CD8-positive, alpha-beta memory T cell (primary cell): ENCODE data around the gene PLEKHA1. TPM values are rescaled to one million over a fixed set of nuclear protein-coding genes. Genes with fewer than 3 reads are reported as not detected.

ENCODE experiments used
- CTCF ChIA-PET: fragments of 350-600 bp; sonication (Branson Sonifier 250); formaldehyde crosslinking; loops from one replicate; lab custom pipeline; 2021; ENCODE audit warnings: antibody characterized with exemption; lab: Charles Lee
- POLR2A ChIA-PET: fragments of 350-600 bp; sonication (Branson Sonifier 250); formaldehyde crosslinking; loops from one replicate; lab custom pipeline; 2021; ENCODE audit warnings: antibody characterized with exemption; lab: Charles Lee
- DNase-seq, 5 donors: peaks; one replicate each; pipeline versions ENCODE4 v3.0.0 to v3.0.0-alpha.2; 2020 to 2022; ENCODE audit warnings: mixed read lengths in 1 of 5
- H3K27ac ChIP-seq: one replicate; pipeline ENCODE4 v1.7.0; 2013; ENCODE audit warnings: low read depth, mild to moderate bottlenecking, low read length, moderate library complexity
- H3K27me3 ChIP-seq: 2 replicates; pipeline ENCODE4 v1.7.0; 2013; ENCODE audit warnings: low read length, mild to moderate bottlenecking; ENCODE audit not compliant: insufficient read depth, poor library complexity, severe bottlenecking
- H3K36me3 ChIP-seq: 2 replicates; pipeline ENCODE4 v1.7.0; 2013; ENCODE audit warnings: mild to moderate bottlenecking, low read length, moderate library complexity; ENCODE audit not compliant: insufficient read depth
- H3K4me1 ChIP-seq: 2 replicates; pipeline ENCODE4 v1.7.0; 2013; ENCODE audit warnings: mild to moderate bottlenecking, low read length, moderate library complexity; ENCODE audit not compliant: insufficient read depth
- H3K4me3 ChIP-seq: 2 replicates; pipeline ENCODE4 v1.7.0; 2013; ENCODE audit warnings: mild to moderate bottlenecking, low read length
- H3K9me3 ChIP-seq: 2 replicates; pipeline ENCODE4 v1.7.0; 2013; ENCODE audit warnings: mild to moderate bottlenecking, low read length
- H3K27ac Mint-ChIP-seq, 8 donors: one replicate each; pipeline ENCODE4 v1.8.0; 2020 to 2021; ENCODE audit warnings: mixed read lengths in 8 of 8, mild to moderate bottlenecking in 6 of 8, inconsistent platforms in 3 of 8, moderate library complexity in 3 of 8
- H3K27me3 Mint-ChIP-seq, 2 donors: one replicate each; pipeline ENCODE4 v1.8.0; 2020 to 2021; ENCODE audit warnings: mixed read lengths in 2 of 2, mild to moderate bottlenecking in 1 of 2, moderate library complexity in 1 of 2
- H3K36me3 Mint-ChIP-seq, 3 donors: one replicate each; pipeline ENCODE4 v1.8.0; 2020 to 2021; ENCODE audit warnings: mixed read lengths in 3 of 3, inconsistent platforms in 1 of 3, mild to moderate bottlenecking in 1 of 3
- H3K4me1 Mint-ChIP-seq, 3 donors: one replicate each; pipeline ENCODE4 v1.8.0; 2020 to 2021; ENCODE audit warnings: mixed read lengths in 3 of 3, inconsistent platforms in 1 of 3, mild to moderate bottlenecking in 1 of 3
- H3K4me3 Mint-ChIP-seq, 7 donors: one replicate each; pipeline ENCODE4 v1.8.0; 2020 to 2021; ENCODE audit warnings: mixed read lengths in 7 of 7, mild to moderate bottlenecking in 6 of 7, moderate library complexity in 4 of 7, inconsistent platforms in 2 of 7
- H3K9me3 Mint-ChIP-seq, 5 donors: one replicate each; pipeline ENCODE4 v1.8.0; 2020 to 2022; ENCODE audit warnings: mixed read lengths in 5 of 5, mild to moderate bottlenecking in 3 of 5, moderate library complexity in 2 of 5, inconsistent platforms in 1 of 5
- polyA plus RNA-seq: library from polyadenylated mRNA; unstranded; fragments of 300-500 nt; fragmentation: Illumina TruSeq; gene quantifications from one replicate; pipeline ENCODE4 v1.2.3, GENCODE V29; 2021
- total RNA-seq, 2 experiments: library from RNA; stranded (reverse); gene quantifications; one replicate each; pipeline ENCODE4 v1.2.3, GENCODE V29; 2021

PLEKHA1 gene
- total and polyA plus RNA-seq, 3 experiments from 2014 or later, result 14.5 to 101 (median 16.8) TPM

DNA sequence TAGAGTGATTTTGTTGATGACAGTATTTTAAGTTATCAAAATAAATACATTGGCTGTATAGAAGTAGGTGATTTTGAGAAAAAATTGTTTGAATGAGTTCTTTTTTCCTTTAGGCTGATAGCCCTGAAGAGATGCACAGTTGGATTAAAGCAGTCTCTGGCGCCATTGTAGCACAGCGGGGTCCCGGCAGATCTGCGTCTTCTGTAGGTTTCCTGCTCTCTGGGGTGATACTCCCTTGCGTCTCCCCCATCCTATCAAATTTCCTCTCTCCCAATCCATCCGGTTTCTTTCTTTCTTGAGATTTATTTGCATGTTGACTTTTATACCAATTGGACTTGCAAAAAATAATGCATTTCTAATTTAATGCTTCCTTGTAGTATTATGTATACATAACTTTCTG lies 52.3 kb downstream of the PLEKHA1 start:
- Mint-ChIP-seq H3K4me1 (peaks cover 42 to 51% (median 48%) of the 10 kb centered on the region in 3 donors), H3K9me3 (no peaks in the 10 kb centered on the region), H3K27me3 (no peaks in the 10 kb centered on the region), H3K4me3 (peak overlapping the region in 1 of 7 donors; percentile 0), H3K27ac (peak overlapping the region in 7 of 8 donors; percentile 39 to 67 (median 58)), H3K36me3 (peaks cover 11 to 59% (median 24%) of the 10 kb centered on the region in 3 donors)
- Histone ChIP-seq H3K27ac (no peak overlapping the region), H3K4me1 (peaks cover 34% of the 10 kb centered on the region), H3K4me3 (no peak overlapping the region), H3K9me3 (no peaks in the 10 kb centered on the region), H3K27me3 (no peaks in the 10 kb centered on the region), H3K36me3 (no peaks in the 10 kb centered on the region)
- no peak for DNase-seq
- CTCF ChIA-PET, result interaction anchor here (1.0 kb wide), 1 partner anchor 84 kb away, joined by 4 read pairs; no protein-coding TSS in a partner anchor
- POLR2A ChIA-PET, result no interaction called here

DNA sequence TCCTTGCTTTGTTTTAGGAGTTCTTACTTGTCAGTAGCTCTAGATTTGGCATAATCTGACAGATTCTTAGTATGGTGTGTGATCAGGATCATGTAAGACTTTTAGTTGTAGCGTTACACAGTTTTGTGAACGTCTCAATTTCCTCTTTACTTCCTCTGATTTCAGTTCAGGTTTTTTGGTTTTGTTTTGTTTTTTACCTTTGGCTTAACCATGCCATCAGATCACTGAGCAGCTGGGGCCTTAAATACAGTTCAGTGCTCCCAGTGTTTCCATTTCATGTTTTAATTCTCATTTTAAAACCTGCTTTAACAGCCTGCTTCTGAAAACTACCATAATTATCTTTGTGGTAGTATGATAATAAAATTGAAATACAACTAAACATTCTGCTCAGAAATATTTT lies 52.8 kb downstream of the PLEKHA1 start:
- H3K4me1 ChIP-seq, result peaks cover 30% of the 10 kb centered on the region
- Mint-ChIP-seq H3K9me3 (no peaks in the 10 kb centered on the region), H3K4me3 (peak overlapping the region in 1 of 7 donors; percentile 0), H3K4me1 (peaks cover 38 to 47% (median 43%) of the 10 kb centered on the region in 3 donors), H3K36me3 (peaks cover 11 to 61% (median 26%) of the 10 kb centered on the region in 3 donors), H3K27ac (peak overlapping the region; percentile 11 to 67 (median 54)), H3K27me3 (no peaks in the 10 kb centered on the region)
- no peaks in the 10 kb centered on the region for H3K9me3 ChIP-seq
- no peak for DNase-seq
- ChIA-PET POLR2A (no interaction called here), CTCF (interaction anchor here (1.0 kb wide), 1 partner anchor 84 kb away, joined by 4 read pairs; no protein-coding TSS in a partner anchor)
- H3K27me3 ChIP-seq, result no peaks in the 10 kb centered on the region
- H3K4me3 ChIP-seq, result no peak overlapping the region
- H3K36me3 ChIP-seq, result no peaks in the 10 kb centered on the region
- no peak overlapping the region for H3K27ac ChIP-seq

DNA sequence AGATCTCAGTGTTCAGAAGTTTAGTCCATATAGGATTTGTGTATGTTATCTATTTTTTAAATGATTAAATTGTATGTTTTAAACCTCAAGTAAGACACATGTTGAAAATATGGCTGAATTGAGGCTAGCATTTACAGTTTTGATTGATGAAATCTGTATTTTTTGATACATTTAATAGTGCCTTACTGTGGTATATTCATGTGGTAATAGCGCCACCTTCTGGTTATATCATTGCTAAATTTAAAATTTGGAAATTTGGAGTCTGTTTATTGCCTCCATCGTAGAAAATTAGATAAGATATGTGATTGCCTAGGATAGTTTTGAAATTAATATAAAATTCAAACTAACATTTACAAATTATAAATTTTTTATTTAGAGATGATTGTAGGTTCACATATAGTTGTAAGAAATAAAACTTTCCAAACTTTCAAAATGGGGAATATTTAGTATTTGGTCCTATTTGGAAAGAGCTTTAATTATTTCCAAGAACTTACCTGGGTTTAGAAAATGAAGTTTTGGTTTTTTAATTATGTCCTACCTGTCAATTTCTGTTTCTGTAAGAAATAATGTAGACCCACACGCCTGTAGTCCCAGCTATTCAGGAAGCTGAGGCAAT lies 60.8 kb downstream of the PLEKHA1 start:
- Mint-ChIP-seq H3K36me3 (peaks cover 5 to 35% (median 16%) of the 10 kb centered on the region in 3 donors), H3K9me3 (peaks cover 0 to 3% (median 2%) of the 10 kb centered on the region in 5 donors), H3K27me3 (peaks cover 0 to 1% of the 10 kb centered on the region in 2 donors), H3K27ac (peak overlapping the region in 3 of 8 donors; percentile 54 to 74 (median 61)), H3K4me1 (peaks cover 7 to 8% (median 8%) of the 10 kb centered on the region in 3 donors), H3K4me3 (no peak overlapping the region)
- no peaks in the 10 kb centered on the region for H3K4me1 ChIP-seq
- ChIA-PET POLR2A (no interaction called here), CTCF (interaction anchor here (0.7 to 4.7 kb wide), 21 partner anchors 11 to 167 kb away, joined by 3 to 85 read pairs (median 4); partner anchors contain the start of gene PLEKHA1)
- peak in 2 of 5 donors; percentile 44 to 49 for DNase-seq
- H3K4me3 ChIP-seq, result no peak overlapping the region
- H3K27me3 ChIP-seq, result no peaks in the 10 kb centered on the region
- H3K36me3 ChIP-seq, result no peaks in the 10 kb centered on the region
- no peak overlapping the region for H3K27ac ChIP-seq
- H3K9me3 ChIP-seq, result no peaks in the 10 kb centered on the region

DNA sequence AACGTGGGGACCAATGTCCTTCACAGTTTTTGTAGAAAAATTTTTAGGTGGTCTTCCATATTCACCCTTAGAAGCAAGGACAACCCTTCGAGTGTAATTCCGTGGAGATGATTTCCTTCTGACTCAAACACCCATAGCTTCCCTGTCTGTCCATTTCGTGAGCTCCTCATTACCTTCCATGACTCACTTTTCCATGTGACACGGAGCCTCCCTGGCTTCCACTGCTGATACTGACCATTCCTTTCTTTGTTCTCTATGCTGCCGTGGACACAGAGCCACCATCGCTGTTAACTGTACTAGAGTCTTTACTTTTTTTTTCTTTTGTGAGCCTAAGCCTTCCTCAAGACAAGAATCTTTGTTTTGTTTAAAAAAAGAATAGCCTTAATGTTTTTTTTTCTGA lies 67.5 kb downstream of the PLEKHA1 start:
- ChIA-PET POLR2A (no interaction called here), CTCF (interaction anchor here (2.4 kb wide), 1 partner anchor 99 kb away, joined by 10 read pairs; no protein-coding TSS in a partner anchor)
- H3K9me3 ChIP-seq, result no peaks in the 10 kb centered on the region

DNA sequence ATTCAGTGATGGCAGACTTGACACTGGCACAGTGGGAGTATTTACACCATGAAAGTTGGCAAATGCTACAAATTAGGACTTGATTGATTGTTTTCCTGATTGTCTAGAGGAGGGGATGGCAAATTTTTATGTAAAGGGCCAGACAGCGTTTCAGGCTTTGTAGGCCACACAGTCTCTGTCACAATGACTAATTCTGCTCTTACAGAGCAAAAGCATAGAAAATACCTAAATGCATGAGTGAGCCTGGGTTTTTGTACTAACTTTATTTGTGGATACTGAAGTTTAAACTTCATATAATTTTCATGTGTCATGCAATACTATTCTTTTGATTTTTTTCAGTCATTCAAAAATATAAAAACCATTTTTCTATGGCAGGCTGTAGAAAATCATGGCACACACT lies 71.0 kb downstream of the PLEKHA1 start:
- H3K9me3 ChIP-seq, result no peaks in the 10 kb centered on the region
- Mint-ChIP-seq H3K9me3 (peaks cover 0 to 1% (median under 1%) of the 10 kb centered on the region in 5 donors), H3K36me3 (no peaks in the 10 kb centered on the region), H3K4me3 (no peak overlapping the region), H3K27ac (no peak overlapping the region), H3K4me1 (no peaks in the 10 kb centered on the region), H3K27me3 (peaks cover 11 to 19% of the 10 kb centered on the region in 2 donors)
- no peak overlapping the region for H3K4me3 ChIP-seq
- no peaks in the 10 kb centered on the region for H3K27me3 ChIP-seq
- no peak for DNase-seq
- POLR2A ChIA-PET, result no interaction called here
- no peaks in the 10 kb centered on the region for H3K4me1 ChIP-seq
- CTCF ChIA-PET, result interaction anchor here (0.9 kb wide), 1 partner anchor 13 kb away, joined by 3 read pairs; no protein-coding TSS in a partner anchor
- no peak overlapping the region for H3K27ac ChIP-seq
- H3K36me3 ChIP-seq, result no peaks in the 10 kb centered on the region

More for the DNA sequence above, 67.5 kb downstream of the PLEKHA1 start:
- H3K4me1 ChIP-seq, result no peaks in the 10 kb centered on the region
- Mint-ChIP-seq H3K27ac (peak overlapping the region in 1 of 8 donors; percentile 18), H3K4me1 (no peaks in the 10 kb centered on the region), H3K27me3 (peaks cover 1 to 3% of the 10 kb centered on the region in 2 donors), H3K4me3 (no peak overlapping the region), H3K9me3 (peaks cover 0 to 5% (median 4%) of the 10 kb centered on the region in 5 donors), H3K36me3 (peaks cover 3 to 7% (median 5%) of the 10 kb centered on the region in 3 donors)
- H3K27ac ChIP-seq, result no peak overlapping the region
- no peak overlapping the region for H3K4me3 ChIP-seq
- H3K27me3 ChIP-seq, result no peaks in the 10 kb centered on the region
- no peaks in the 10 kb centered on the region for H3K36me3 ChIP-seq
- no peak for DNase-seq

DNA sequence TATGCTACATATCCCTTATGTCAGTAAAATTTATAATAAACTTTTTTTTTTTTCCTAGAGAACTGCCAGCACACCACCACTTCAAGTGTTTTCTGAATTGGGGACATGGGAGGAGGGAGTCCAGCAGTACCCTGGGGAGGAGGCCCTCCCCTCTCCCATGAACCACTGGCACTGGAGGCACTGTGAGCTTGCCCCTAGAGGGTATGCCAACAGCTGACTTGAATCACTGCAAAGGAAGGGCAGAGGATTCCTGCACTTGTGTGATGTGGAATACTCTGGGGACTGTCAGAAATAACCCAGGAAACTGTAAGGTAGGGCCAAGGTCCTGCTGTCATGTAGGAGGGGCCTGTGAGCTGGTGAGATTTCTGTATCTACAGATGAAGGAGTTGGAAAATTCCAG lies 71.4 kb downstream of the PLEKHA1 start:
- Histone ChIP-seq H3K27me3 (no peaks in the 10 kb centered on the region), H3K9me3 (no peaks in the 10 kb centered on the region), H3K27ac (no peak overlapping the region), H3K4me3 (no peak overlapping the region), H3K36me3 (no peaks in the 10 kb centered on the region), H3K4me1 (no peaks in the 10 kb centered on the region)
- CTCF ChIA-PET, result interaction anchor here (0.9 kb wide), 1 partner anchor 13 kb away, joined by 3 read pairs; no protein-coding TSS in a partner anchor
- Mint-ChIP-seq H3K27ac (peak overlapping the region in 1 of 8 donors; percentile 14), H3K27me3 (peaks cover 15 to 24% of the 10 kb centered on the region in 2 donors), H3K4me3 (no peak overlapping the region), H3K4me1 (no peaks in the 10 kb centered on the region), H3K36me3 (no peaks in the 10 kb centered on the region), H3K9me3 (no peaks in the 10 kb centered on the region)
- POLR2A ChIA-PET, result no interaction called here
- no peak for DNase-seq

DNA sequence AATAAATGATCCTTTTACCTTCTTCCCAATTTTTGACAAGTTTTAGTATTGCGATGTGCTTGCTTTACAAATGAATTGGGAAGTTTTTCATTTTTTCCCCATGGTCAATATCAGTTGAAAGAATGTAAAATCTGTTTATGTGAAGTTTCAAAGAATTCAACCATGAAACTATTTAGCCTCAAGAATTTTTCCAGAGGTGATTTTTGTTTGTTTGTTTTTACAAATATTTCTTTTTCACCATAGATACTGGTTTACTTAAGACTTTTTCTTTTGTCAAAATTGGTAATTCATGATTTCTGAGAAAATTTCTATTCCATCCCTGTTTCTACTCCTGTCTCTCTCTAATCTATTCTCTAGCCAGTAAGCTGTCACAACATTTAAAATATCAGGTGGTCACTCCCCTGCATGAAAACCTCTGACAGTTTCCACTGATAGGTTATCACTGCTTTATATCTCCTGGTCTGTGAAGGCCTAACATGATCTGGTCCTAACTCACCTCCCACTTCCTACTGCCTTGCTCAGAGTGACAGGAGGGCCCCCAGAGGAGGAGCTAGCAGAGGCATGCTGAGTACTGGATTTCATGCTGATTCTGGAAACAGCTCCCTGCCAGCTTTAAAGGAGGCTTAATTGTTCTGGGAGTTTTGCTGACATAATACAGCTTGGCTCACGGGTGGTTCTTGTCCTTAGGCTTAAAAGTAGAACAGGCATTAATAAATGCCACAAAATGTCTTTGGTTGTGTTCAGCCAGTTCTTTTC lies 72.3 kb downstream of the PLEKHA1 start:
- Histone ChIP-seq H3K36me3 (no peaks in the 10 kb centered on the region), H3K9me3 (no peaks in the 10 kb centered on the region), H3K27ac (no peak overlapping the region), H3K4me1 (no peaks in the 10 kb centered on the region), H3K4me3 (no peak overlapping the region), H3K27me3 (no peaks in the 10 kb centered on the region)
- H3K4me3 Mint-ChIP-seq, result no peak overlapping the region
- POLR2A ChIA-PET, result no interaction called here
- H3K27me3 Mint-ChIP-seq, result peaks cover 19 to 29% of the 10 kb centered on the region in 2 donors
- H3K9me3 Mint-ChIP-seq, result no peaks in the 10 kb centered on the region
- DNase-seq, result no peak
- CTCF ChIA-PET, result interaction anchor here (0.9 kb wide), 1 partner anchor 27 kb away, joined by 3 read pairs; no protein-coding TSS in a partner anchor
- H3K36me3 Mint-ChIP-seq, result peaks cover 0 to 3% (median 0%) of the 10 kb centered on the region in 3 donors
- H3K27ac Mint-ChIP-seq, result peak overlapping the region in 1 of 8 donors; percentile 69
- no peaks in the 10 kb centered on the region for H3K4me1 Mint-ChIP-seq
